Measurements from ENCODE around the gene LCA5.
"Not testable (repeated sequence)": the region's sequence is repeated elsewhere in the genome, so short reads cannot be mapped to it uniquely, and the experiment has no call there.

The LCA5 gene

DNA sequence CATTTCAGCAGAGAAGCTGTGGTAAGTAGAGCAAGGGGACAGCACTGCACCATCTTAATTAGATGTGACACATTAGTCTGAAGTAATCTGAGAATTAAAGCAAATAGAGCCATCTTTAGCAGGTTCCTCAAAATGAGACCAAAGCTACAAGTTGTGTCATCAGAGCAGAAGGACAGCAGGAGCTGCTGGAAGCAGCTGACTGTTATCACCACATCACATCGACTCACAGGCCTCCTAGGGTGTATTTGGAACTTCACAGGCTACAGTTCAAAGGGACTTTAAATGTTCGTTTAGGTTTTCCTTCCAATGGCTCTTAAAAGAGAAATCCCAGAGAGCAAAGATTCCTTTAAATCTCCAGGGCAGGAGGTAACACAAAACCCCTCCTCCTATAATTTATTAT is 69.5 kb downstream of the LCA5 start:
- DNase-seq (ENCODE audit: low read depth): no peak

- no peak for DNase-seq (ENCODE audit: low read depth)
These were observed 70.9 kb downstream of the LCA5 start for GRCh38 chr6:79466207-79466834.

GRCh38 chr6:79465381-79465780 is 71.8 kb downstream of the LCA5 start:
- no peak for DNase-seq (ENCODE audit: low read depth)

GRCh38 chr6:79463621-79464050 is 73.6 kb downstream of the LCA5 start:
- DNase-seq (ENCODE audit: low read depth): no peak

DNA sequence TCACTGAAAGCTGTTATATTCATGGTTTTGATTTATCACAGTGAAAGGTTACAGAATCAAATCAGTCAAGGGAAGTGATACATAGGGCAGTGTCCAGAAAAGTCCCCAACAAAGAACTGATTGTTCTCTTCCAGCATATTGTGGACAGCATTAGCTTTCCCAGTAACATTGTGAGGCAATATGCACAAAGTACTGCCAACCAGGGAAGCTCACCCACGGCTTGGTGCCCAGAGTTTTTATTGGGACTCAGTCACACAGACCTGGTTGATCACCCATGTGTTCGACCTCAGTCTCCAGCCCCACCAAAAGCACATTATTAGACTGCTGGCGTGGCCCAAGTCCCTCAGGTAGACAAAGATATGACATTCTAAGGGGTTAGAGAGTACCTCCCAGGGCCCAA is 76.0 kb downstream of the LCA5 start:
- DNase-seq (ENCODE audit: low read depth): no peak

DNA sequence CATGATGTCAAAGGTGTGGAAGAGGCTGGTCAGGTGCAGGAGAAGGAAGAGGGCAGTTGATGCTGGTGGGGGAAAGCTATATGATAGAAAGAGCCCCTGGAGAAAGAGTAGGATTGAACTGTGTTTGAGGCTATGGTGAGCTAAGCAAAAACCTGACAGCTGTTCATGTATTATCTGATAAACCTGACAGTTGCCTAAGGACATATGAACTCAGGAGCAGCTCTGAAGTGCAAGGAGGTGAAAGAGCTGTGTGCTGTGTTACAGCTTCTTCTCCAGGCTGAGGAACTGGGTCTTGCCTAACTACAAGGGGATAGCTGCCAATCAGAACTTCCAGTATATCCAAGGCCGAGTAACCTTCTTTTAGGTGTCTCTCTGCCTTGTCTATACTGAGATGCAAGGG is 81.8 kb downstream of the LCA5 start:
- DNase-seq (ENCODE audit: low read depth): no peak

DNA sequence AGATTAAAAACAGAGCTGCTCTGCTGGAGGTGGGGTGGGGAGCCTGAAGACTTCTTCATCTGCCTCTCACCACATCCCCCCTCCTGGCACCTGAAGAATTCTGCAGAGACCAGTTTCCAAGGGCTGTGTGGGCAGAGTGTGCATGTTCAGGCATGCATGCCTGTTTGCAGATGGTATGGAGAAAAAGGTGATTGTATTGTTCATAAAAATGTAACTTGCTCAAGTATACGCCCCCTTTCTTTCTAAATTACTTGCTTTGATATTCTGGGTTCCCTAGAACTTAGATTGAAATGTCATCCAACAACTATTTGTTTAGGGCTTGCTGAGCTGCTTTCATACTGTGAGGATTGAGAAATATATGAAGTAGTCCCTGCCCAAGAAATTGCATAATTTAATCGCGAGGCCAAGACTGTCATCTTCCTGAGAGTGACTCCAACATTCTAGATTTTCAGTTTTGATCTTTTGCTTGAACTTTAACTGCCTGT is 83.6 kb downstream of the LCA5 start:
- DNase-seq (ENCODE audit: low read depth): no peak

DNA sequence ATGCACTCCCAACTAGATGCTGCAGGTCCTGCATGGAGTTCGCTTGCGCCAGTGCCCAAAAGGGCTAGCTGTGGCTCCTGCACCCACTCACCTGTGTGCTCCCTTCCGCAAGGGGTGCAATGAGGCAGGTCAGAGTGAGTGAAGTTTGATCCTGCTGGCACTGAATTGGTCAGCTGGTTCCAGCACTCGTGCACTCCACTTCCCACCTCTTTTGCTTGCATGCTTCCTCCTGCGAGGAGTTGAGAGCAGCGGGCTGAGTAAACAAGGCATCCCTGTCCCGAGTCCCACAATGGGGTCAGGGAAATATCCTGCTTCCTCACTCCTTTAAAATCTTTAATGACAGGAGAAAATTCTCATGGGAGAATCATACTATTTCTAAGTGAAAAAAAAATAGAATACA is 86.2 kb downstream of the LCA5 start:
- no peak for DNase-seq (ENCODE audit: low read depth)

DNA sequence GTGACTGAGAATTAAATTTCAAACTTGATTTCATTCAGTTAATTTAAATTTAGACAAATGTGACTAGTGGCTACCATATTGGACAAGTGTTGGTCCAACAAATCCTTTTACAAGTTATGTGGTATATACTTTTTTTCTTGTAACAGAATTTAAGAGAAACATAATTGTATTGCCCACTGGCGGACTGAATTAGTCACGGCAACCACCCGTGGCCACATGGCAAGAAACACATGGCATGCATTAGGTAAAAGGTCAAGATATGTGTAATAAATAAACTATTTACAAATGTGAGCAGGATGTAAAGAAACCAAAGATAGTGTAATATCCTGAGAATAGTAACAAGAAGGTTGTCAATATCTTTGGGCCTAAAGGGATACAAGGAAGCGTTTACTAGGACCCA is 91.2 kb downstream of the LCA5 start:
- DNase-seq (ENCODE audit: low read depth): no peak

- DNase-seq (ENCODE audit: low read depth): not testable (repeated sequence)
These were observed 93.4 kb downstream of the LCA5 start for GRCh38 chr6:79443876-79444275.

DNA sequence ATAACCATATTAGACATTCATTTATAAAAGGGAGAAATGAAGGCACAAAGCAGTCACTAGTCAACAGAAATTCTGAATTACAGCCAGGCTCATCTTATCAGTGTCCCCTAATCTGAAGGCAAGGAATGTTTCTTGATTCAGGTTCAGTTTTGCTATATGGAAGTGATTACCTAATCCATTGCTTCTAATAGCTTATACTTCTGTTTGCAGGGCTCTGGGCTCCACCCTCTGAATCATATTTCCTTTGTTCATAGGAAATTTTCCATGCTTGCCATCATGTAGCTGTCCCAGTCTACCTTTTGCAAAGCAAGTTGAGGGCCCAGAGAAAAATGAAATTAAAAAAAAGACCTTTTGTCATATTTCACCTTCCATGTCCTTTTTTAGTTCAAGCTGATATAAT is 96.0 kb downstream of the LCA5 start:
- DNase-seq (ENCODE audit: low read depth): no peak

DNA sequence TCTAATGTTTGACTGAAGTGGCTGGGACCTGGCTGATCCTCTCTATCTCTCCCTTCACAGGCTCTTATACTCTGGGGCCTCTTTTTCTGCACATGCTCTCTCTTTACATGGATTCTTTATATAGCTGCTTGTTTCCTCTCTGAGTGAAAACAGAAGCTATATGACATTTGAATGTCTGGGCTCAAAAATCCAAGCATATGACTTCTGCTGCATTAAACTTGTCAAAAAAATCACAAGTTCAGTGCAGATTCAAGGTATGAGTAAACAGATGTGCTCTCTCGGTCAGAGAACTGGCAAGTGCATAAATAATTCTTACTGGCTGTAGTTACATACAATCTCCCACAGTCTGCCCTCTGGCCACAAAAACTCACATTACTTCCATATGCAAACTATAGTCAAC is 96.6 kb downstream of the LCA5 start:
- no peak for DNase-seq (ENCODE audit: low read depth)

- DNase-seq (ENCODE audit: low read depth): no peak
These were observed 99.2 kb downstream of the LCA5 start for GRCh38 chr6:79438030-79438429.

- no peak for DNase-seq (ENCODE audit: low read depth)
These were observed 101.0 kb downstream of the LCA5 start for GRCh38 chr6:79436241-79436640.

DNA sequence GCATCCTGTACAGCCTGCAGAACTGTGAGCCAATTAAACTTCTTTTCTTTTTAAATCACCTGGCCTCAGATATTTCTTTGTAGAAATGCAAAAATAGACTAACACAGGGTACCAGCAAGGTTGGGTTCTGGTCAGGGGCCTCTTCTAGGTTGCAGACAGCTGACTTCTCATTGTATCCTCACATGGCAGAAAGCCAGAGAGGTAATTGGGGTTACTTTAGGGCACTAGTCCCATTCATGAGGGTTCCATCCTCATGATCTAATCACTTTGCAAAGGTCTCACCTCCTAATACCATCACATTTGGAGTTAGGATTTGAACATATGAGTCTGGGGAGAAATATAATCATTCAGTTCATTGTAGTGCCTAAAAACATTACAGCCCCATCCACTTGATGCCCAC is 101.5 kb downstream of the LCA5 start:
- DNase-seq (ENCODE audit: low read depth): no peak

Data from T follicular helper cell (primary cell).